ENCODE data around the gene CAAP1. TPM values are rescaled to one million over a fixed set of nuclear protein-coding genes. Genes with fewer than 3 reads are reported as not detected.

CAAP1 gene
- total RNA-seq, 1 experiment from 2014 or later, result 30.5 TPM

DNA sequence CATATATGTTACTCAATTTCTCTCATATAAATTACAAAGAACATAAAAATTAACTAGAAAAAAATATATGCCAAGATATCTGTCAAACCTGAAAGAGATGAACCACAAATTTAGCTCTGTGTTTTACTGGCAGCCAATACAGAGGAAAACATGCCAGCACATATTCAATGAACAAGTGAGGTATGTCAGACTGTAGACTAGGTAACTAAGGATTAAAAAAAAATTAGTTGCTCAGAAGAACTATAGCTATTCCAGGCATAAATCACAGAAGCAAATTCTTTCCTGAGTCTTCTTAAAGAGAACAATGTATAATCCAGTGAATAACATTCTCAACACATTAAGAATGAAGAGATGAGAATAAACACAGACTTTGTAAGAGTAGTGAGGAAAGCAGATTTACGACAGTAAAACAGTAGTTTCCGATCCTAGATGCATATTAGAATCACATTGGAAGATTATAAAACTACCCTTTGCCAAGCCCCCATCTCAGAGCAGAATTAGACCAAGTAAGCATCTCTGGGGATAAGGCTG lies 20.6 kb upstream of the CAAP1 start:
- Histone ChIP-seq H3K79me2 (ENCODE audit: insufficient read depth, low read length) (no peaks in the 10 kb centered on the region), H3K27me3 (ENCODE audit: insufficient read depth, low read length) (no peaks in the 10 kb centered on the region), H3T11ph (ENCODE audit: low read length) (no peak overlapping the region), H4K20me1 (ENCODE audit: control insufficient read depth, insufficient read depth, insufficient read length) (no peaks in the 10 kb centered on the region), H2BK15ac (ENCODE audit: low read depth, low read length) (no peak overlapping the region), H3K4me2 (ENCODE audit: insufficient read depth, insufficient read length, low read length) (no peak overlapping the region), H3K23ac (ENCODE audit: insufficient read length, low read depth, low read length) (no peak overlapping the region), H3K56ac (ENCODE audit: insufficient read length, low read depth, low read length) (no peak overlapping the region), H3K18ac (ENCODE audit: insufficient read length, low read depth, low read length) (no peak overlapping the region), H3K4me1 (ENCODE audit: insufficient read depth, low read length) (no peaks in the 10 kb centered on the region), H4K91ac (ENCODE audit: insufficient read length, low read depth, low read length) (no peak overlapping the region), H3K9me3 (ENCODE audit: control insufficient read depth, low read depth, low read length) (no peaks in the 10 kb centered on the region), H3K27ac (ENCODE audit: insufficient read length, low read depth, low read length) (no peak overlapping the region), H2AFZ (ENCODE audit: low read length) (no peak overlapping the region), H3K79me1 (ENCODE audit: insufficient read depth, low read depth, low read length, poor library complexity, severe bottlenecking) (no peaks in the 10 kb centered on the region), H2BK20ac (ENCODE audit: low read depth, low read length, poor library complexity, severe bottlenecking) (no peak overlapping the region), H2BK5ac (ENCODE audit: insufficient read length, low read length) (no peak overlapping the region), H4K5ac (ENCODE audit: insufficient read length, low read depth, low read length) (no peak overlapping the region), H2BK12ac (ENCODE audit: insufficient read length, low read depth, low read length) (no peak overlapping the region), H3K14ac (ENCODE audit: insufficient read depth, low read length) (no peak overlapping the region), H3K4ac (ENCODE audit: low read depth, low read length) (no peak overlapping the region), H3K9ac (ENCODE audit: extremely low read depth, insufficient read length, low read length) (no peak overlapping the region), H2AK5ac (ENCODE audit: insufficient read length, low read length) (no peak overlapping the region), H3K23me2 (ENCODE audit: insufficient read length, low read depth, low read length, poor library complexity, severe bottlenecking) (no peaks in the 10 kb centered on the region), H2BK120ac (ENCODE audit: low read depth, low read length, poor library complexity, severe bottlenecking) (no peak overlapping the region), H4K8ac (replicated peaks; ENCODE audit: insufficient read length, low read depth, low read length) (no peak overlapping the region)
- Mint-ChIP-seq H3K4me3 (no peak overlapping the region), H3K9me3 (no peaks in the 10 kb centered on the region), H3K4me1 (peaks cover 0 to 5% of the 10 kb centered on the region in 2 experiments; a peak in 2 of 4 replicates), H3K36me3 (ENCODE audit: insufficient read depth in 1 of 3, low read depth in 3 of 3) (peaks cover 11 to 61% (median 44%) of the 10 kb centered on the region in 3 experiments; a peak in 6 of 7 replicates), H3K27me3 (ENCODE audit: low read depth) (no peaks in the 10 kb centered on the region), H3K27ac (no peak overlapping the region)
- DNase-seq, result no peak
- TF ChIP-seq CTCF (conservative IDR thresholded peaks at IDR 0.05), result no peak
- WGBS (ENCODE audit: extremely low coverage, insufficient read length, low lambda C conversion rate), result no CpG with 5 or more reads among the region's 2 CpGs
